ENCODE data around the gene ZNF606. TPM values are rescaled to one million over a fixed set of nuclear protein-coding genes. Genes with fewer than 3 reads are reported as not detected.

Gene ZNF606
- total and polyA plus RNA-seq, 9 of the 15 experiments (the other 6 are each of a cell fraction or from before 2014, with no cell fraction given), result 0.03 to 0.98 (median 0.28) TPM

DNA sequence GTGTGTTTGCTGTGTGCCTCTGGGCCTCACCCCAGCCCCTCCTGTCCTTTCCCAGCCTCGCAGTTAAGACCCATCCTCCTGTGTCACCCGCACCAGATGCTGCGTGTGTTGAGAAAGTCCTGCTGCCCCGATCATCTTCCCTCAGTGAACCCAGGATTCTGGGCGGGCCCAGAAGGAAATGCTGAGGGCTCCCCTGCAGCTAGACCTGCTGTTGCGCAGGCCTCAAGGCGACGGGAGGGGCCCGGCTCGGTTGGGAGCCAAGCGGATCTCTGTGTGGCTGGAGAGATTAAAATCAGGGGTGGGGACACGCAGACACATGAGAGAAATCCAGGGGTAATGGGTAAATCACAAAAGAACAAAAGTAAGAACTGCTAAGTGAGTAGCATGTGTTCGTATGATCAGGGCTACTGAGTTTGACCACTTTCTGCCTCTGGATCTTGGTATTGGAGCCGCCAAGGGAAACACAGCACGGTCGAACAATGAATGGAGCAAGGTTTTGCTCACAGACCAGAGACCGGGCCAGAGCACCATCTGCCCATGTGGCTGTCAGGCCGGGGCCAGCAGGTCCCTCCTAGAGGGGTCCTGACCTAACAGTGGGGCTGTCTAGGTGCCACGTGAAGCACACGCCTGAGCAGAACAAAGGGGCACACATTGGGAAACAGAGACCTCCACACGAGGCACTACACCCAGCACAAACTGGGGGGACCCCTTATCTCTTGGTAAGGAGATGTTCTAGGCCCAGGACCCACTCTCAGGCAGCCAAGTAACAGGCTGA, 38.3 kb upstream of the ZNF606 start:
- CTCF ChIA-PET (ENCODE audit: low intra/inter-chr PET ratio), result no interaction called here
- no peaks in the 10 kb centered on the region for H4K20me1 ChIP-seq (replicated peaks; ENCODE audit: control insufficient read depth, insufficient read depth, low read length)
- no peak for ATAC-seq
- H2AFZ ChIP-seq (ENCODE audit: low read depth, low read length), result no peak overlapping the region
- H3K36me3 ChIP-seq (ENCODE audit: control insufficient read depth, insufficient read depth, low read length), result no peaks in the 10 kb centered on the region
- 0% methylated on average over 19 of the region's 21 CpGs for WGBS (ENCODE audit: insufficient coverage, low coverage, missing lambda C conversion rate)
- no peak overlapping the region for H3K4me2 ChIP-seq (ENCODE audit: insufficient read depth, low read length)
- no peaks in the 10 kb centered on the region for H3K9me1 ChIP-seq (ENCODE audit: control insufficient read depth, insufficient read depth, low read length)
- no peaks in the 10 kb centered on the region for H3K9me3 ChIP-seq (replicated peaks; ENCODE audit: control insufficient read depth, insufficient read depth, low read depth, low read length)
- peaks cover 0 to 10% of the 10 kb centered on the region in 2 experiments; a peak in 2 of 5 replicates for H3K27me3 ChIP-seq (ENCODE audit: control insufficient read depth in 2 of 2, insufficient read depth in 2 of 2, low read length in 2 of 2)
- no peak for DNase-seq (ENCODE audit: extremely low read depth in 1 of 4, low spot score in 3 of 4)
- POLR2A ChIA-PET, result interaction anchor here (0.7 kb wide), 1 partner anchor 18 kb away, joined by 4 read pairs; the partner anchor contains the start of gene ZNF135
- intact Hi-C loops (cut with micrococcal nuclease) (no loop called here), in situ Hi-C loops (cut with MboI) (no loop called here)
- no peaks in the 10 kb centered on the region for H3K79me2 ChIP-seq (ENCODE audit: control insufficient read depth, insufficient read depth, low read length)
- no peak for FAIRE-seq
- H3K4me1 ChIP-seq (replicated peaks in 1 of 2; ENCODE audit: control insufficient read depth in 2 of 2, insufficient read depth in 2 of 2, low read length in 2 of 2), result peaks cover 0 to 16% of the 10 kb centered on the region in 2 experiments; a peak in 2 of 5 replicates
- no peak overlapping the region for H3K4me3 ChIP-seq
- no TSS peak for BruUV-seq (replicated peaks)
- H3K9ac ChIP-seq (ENCODE audit: insufficient read depth in 1 of 2, low read depth in 2 of 2, low read length in 2 of 2), result no peak overlapping the region
- H3K27ac ChIP-seq (ENCODE audit: extremely low read depth, low read depth, low read length), result no peak overlapping the region
- TF ChIP-seq SREBF1 (IDR thresholded peaks at IDR 0.05; ENCODE audit: borderline replicate concordance, low read depth, low read length) (no peak), ZNF143 (CRISPR knock-in tag; IDR thresholded peaks at IDR 0.05) (no peak), FOXA1 (IDR thresholded peaks at IDR 0.05; ENCODE audit: borderline replicate concordance) (no peak), MED1 (CRISPR knock-in tag; IDR thresholded peaks at IDR 0.05; ENCODE audit: borderline replicate concordance) (no peak), PYGO2 (tag; IDR thresholded peaks at IDR 0.05) (no peak), BHLHE40 (IDR thresholded peaks at IDR 0.05; ENCODE audit: low read length) (no peak), ZNF224 (CRISPR knock-in tag; IDR thresholded peaks at IDR 0.05) (no peak), HMGN3 (IDR thresholded peaks at IDR 0.05; ENCODE audit: borderline replicate concordance, extremely low read depth, insufficient read length, low read depth, low read length) (no peak), ZNF561 (CRISPR knock-in tag; conservative IDR thresholded peaks at IDR 0.05) (no peak), ZNF780A (CRISPR knock-in tag; IDR thresholded peaks at IDR 0.05) (no peak), HNRNPUL1 (IDR thresholded peaks at IDR 0.05; ENCODE audit: low read length) (no peak), NEUROD1 (IDR thresholded peaks at IDR 0.05; ENCODE audit: borderline replicate concordance, low read depth, low read length, partially characterized antibody) (no peak), ZNF586 (CRISPR knock-in tag; conservative IDR thresholded peaks at IDR 0.05) (no peak), PML (IDR thresholded peaks at IDR 0.05; ENCODE audit: low read length) (no peak), KLF16 (IDR thresholded peaks at IDR 0.05) (no peak), ZNF57 (CRISPR knock-in tag; IDR thresholded peaks at IDR 0.05) (no peak)
- TF ChIP-seq, protein P1, sequence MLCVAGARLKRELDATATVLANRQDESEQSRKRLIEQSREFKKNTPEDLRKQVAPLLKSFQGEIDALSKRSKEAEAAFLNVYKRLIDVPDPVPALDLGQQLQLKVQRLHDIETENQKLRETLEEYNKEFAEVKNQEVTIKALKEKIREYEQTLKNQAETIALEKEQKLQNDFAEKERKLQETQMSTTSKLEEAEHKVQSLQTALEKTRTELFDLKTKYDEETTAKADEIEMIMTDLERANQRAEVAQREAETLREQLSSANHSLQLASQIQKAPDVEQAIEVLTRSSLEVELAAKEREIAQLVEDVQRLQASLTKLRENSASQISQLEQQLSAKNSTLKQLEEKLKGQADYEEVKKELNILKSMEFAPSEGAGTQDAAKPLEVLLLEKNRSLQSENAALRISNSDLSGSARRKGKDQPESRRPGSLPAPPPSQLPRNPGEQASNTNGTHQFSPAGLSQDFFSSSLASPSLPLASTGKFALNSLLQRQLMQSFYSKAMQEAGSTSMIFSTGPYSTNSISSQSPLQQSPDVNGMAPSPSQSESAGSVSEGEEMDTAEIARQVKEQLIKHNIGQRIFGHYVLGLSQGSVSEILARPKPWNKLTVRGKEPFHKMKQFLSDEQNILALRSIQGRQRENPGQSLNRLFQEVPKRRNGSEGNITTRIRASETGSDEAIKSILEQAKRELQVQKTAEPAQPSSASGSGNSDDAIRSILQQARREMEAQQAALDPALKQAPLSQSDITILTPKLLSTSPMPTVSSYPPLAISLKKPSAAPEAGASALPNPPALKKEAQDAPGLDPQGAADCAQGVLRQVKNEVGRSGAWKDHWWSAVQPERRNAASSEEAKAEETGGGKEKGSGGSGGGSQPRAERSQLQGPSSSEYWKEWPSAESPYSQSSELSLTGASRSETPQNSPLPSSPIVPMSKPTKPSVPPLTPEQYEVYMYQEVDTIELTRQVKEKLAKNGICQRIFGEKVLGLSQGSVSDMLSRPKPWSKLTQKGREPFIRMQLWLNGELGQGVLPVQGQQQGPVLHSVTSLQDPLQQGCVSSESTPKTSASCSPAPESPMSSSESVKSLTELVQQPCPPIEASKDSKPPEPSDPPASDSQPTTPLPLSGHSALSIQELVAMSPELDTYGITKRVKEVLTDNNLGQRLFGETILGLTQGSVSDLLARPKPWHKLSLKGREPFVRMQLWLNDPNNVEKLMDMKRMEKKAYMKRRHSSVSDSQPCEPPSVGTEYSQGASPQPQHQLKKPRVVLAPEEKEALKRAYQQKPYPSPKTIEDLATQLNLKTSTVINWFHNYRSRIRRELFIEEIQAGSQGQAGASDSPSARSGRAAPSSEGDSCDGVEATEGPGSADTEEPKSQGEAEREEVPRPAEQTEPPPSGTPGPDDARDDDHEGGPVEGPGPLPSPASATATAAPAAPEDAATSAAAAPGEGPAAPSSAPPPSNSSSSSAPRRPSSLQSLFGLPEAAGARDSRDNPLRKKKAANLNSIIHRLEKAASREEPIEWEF (CRISPR knock-in tag; IDR thresholded peaks at IDR 0.05), result no peak
